ENCODE data around the gene ARFGEF3.
A peak's percentile ranks its signal among the peaks of the same experiment; 100 is the strongest.

Gene ARFGEF3

DNA sequence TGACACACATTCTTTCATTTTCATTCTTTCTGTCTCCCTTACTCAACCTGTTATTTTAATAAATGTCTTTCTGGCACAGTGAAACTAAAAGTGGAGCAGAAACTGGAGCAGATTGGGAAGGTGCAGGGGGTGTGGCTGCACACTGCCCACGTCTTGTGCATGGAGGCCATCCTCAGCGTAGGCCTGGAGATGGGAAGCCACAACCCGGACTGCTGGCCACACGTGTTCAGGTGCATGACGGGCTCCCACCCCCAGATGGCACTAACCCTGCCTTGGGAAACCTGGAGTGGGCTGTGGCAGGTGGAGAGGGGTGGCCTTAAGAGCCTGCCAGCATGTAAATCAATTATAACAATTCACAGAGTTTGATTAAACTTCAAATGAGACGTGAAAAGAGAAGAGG lies 128.0 kb downstream of the ARFGEF3 start:
- Histone ChIP-seq H3K27me3 (replicated peaks) (no peaks in the 10 kb centered on the region), H3K27ac (no peak overlapping the region), H3K4me3 (ENCODE audit: low read depth, low read length) (no peak overlapping the region), H3K36me3 (replicated peaks) (no peaks in the 10 kb centered on the region)
- in situ Hi-C loops (cut with HindIII; ENCODE audit: low pct_ligation_motif_present, low sequenced_read_pairs): no loop called here
- TF ChIP-seq CTCF (IDR thresholded peaks at IDR 0.05; ENCODE audit: low read depth, low read length, missing control alignments): peak; percentile 39
- DNase-seq: no peak

GRCh38 chr6:138290423-138290962 lies 128.8 kb downstream of the ARFGEF3 start:
- H3K27ac ChIP-seq: no peak overlapping the region
- no peak for TF ChIP-seq CTCF (IDR thresholded peaks at IDR 0.05; ENCODE audit: low read depth, low read length, missing control alignments)
- no peak for DNase-seq

DNA sequence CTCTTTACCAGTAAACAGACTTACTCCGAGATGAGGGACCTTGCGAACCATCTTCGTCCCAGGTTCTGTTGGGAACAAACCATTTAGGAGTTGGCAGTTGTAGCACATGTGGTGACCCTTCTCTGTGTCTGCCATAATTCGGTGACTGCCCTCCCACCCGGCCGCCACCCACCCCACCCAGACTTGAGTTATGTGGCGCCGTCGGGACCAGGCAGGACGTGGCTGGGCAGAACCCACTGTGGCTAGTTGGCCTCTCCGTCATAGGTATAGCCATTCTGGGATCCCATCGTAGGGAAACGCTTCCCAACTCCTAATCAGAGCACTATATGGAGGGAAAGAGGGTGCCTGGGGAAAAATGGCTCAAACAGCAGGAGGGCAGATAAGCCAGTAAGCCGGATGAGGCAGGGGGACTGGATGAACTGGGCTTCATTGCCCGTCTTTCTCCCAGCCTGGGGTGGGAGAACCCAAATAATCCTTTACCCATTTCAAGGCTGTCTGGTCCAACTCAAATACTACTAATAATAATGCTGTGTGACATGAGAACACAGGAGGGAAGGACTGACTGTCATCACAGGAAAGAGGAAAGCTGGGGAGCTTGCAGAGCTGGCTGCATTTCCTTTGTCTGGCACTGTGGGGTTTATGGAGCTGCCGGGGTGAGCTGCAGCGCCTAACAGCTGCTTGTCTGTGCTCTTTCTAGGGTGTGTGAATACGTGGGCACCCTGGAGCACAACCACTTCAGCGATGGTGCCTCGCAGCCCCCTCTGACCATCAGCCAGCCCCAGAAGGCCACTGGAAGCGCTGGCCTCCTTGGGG lies 129.5 kb downstream of the ARFGEF3 start:
- Histone ChIP-seq H3K27ac (no peak overlapping the region), H3K36me3 (replicated peaks) (no peaks in the 10 kb centered on the region), H3K4me3 (ENCODE audit: low read depth, low read length) (no peak overlapping the region), H3K27me3 (replicated peaks) (no peaks in the 10 kb centered on the region)
- no peak for DNase-seq
- in situ Hi-C loops (cut with HindIII; ENCODE audit: low pct_ligation_motif_present, low sequenced_read_pairs): no loop called here
- TF ChIP-seq CTCF (IDR thresholded peaks at IDR 0.05; ENCODE audit: low read depth, low read length, missing control alignments): no peak

More at GRCh38 chr6:138290423-138290962, 128.8 kb downstream of the ARFGEF3 start:
- Histone ChIP-seq H3K4me3 (ENCODE audit: low read depth, low read length) (no peak overlapping the region), H3K27me3 (replicated peaks) (no peaks in the 10 kb centered on the region), H3K36me3 (replicated peaks) (no peaks in the 10 kb centered on the region)
- in situ Hi-C loops (cut with HindIII; ENCODE audit: low pct_ligation_motif_present, low sequenced_read_pairs): no loop called here

- no peak for DNase-seq
- no peaks in the 10 kb centered on the region for H3K27me3 ChIP-seq (replicated peaks)
- no peak overlapping the region for H3K4me3 ChIP-seq (ENCODE audit: low read depth, low read length)
- no peak for TF ChIP-seq CTCF (IDR thresholded peaks at IDR 0.05; ENCODE audit: low read depth, low read length, missing control alignments)
- in situ Hi-C loops (cut with HindIII; ENCODE audit: low pct_ligation_motif_present, low sequenced_read_pairs): no loop called here
- H3K36me3 ChIP-seq (replicated peaks): no peaks in the 10 kb centered on the region
- H3K27ac ChIP-seq: no peak overlapping the region
Observed at GRCh38 chr6:138291849-138292181, 130.1 kb downstream of the ARFGEF3 start.

DNA sequence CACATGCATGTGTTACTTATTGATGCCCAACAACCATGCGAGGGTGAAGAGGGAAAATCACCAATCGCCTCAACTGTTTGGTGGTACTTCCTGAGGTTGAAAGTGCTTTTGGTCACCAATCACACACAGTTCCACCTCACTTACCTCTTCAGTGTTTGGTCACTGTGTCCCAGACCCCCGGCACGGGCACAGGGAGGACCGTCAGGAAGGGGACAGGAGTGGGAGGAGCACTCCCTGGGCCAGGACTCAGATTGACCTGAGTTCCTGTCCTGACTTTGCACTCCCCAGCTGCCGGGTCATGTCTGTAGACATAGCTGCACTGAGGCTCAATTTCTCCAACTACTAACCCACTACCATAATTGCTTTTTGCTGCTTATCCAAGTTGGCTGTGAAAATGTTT lies 130.7 kb downstream of the ARFGEF3 start:
- in situ Hi-C loops (cut with HindIII; ENCODE audit: low pct_ligation_motif_present, low sequenced_read_pairs): no loop called here

More for the DNA sequence above, 130.7 kb downstream of the ARFGEF3 start:
- H3K27me3 ChIP-seq (replicated peaks): no peaks in the 10 kb centered on the region
- no peak overlapping the region for H3K4me3 ChIP-seq (ENCODE audit: low read depth, low read length)
- no peak overlapping the region for H3K27ac ChIP-seq
- no peak for DNase-seq
- no peak for TF ChIP-seq CTCF (IDR thresholded peaks at IDR 0.05; ENCODE audit: low read depth, low read length, missing control alignments)
- H3K36me3 ChIP-seq (replicated peaks): no peaks in the 10 kb centered on the region

Measured in brain microvascular endothelial cell (primary cell).